IMR-90 (cell line): Measurements from ENCODE around the gene MEIKIN. TPM values are rescaled to one million over a fixed set of nuclear protein-coding genes. Genes with fewer than 3 reads are reported as not detected.

Experiments
- ATAC-seq: fragments of 200-7000 bp; cut with Tn5 transposase; 2 replicates; pipeline ENCODE4 v1.9.1; 2020; ENCODE audit warnings: low read depth, mild to moderate bottlenecking, moderate library complexity
- BruUV-seq: library from RNA; stranded (reverse); fragments of 400-500 nt; replicated peaks from 2 replicates; lab custom pipeline; 2021; lab: Mats Ljungman, UMichigan
- CTCF ChIA-PET: fragments of 300-600 bp; formaldehyde crosslinking; extraction: SDS; loops from one replicate; lab custom pipeline; 2021; ENCODE audit warnings: antibody characterized with exemption; lab: Yijun Ruan, JAX
- POLR2A ChIA-PET: fragments of 300-600 bp; sonication (Branson Sonifier 250); formaldehyde crosslinking; loops from one replicate; lab custom pipeline; 2022; ENCODE audit warnings: antibody characterized with exemption; ENCODE audit not compliant: unreplicated experiment; lab: Charles Lee
- DNase-seq: peaks from one replicate; pipeline ENCODE4 v3.0.0; 2013
- H2AFZ ChIP-seq: replicated peaks from 2 replicates; pipeline ENCODE3; 2013; ENCODE audit warnings: low read length, mild to moderate bottlenecking; ENCODE audit not compliant: poor library complexity
- H2AK5ac ChIP-seq: 2 replicates; pipeline ENCODE4 v1.6.1; 2013; ENCODE audit warnings: low read depth, low read length, inconsistent platforms
- H2AK9ac ChIP-seq: replicated peaks from 2 replicates; pipeline ENCODE3; 2013; ENCODE audit warnings: mild to moderate bottlenecking, low read depth, low read length, moderate library complexity; ENCODE audit not compliant: poor library complexity
- H2BK120ac ChIP-seq: 2 replicates; pipeline ENCODE4 v1.6.1; 2013; ENCODE audit warnings: low read depth, low read length, inconsistent platforms
- H2BK15ac ChIP-seq: 3 replicates; pipeline ENCODE4 v1.6.1; 2013; ENCODE audit warnings: low read depth, low read length, inconsistent platforms
- H2BK20ac ChIP-seq: 2 replicates; pipeline ENCODE4 v1.6.1; 2013; ENCODE audit warnings: low read depth, mild to moderate bottlenecking, inconsistent platforms, low read length, moderate library complexity
- H2BK5ac ChIP-seq: 2 replicates; pipeline ENCODE4 v1.6.1; 2013; ENCODE audit warnings: mild to moderate bottlenecking, low read depth, low read length, inconsistent platforms; ENCODE audit not compliant: poor library complexity, severe bottlenecking
- H3K14ac ChIP-seq: replicated peaks from 2 replicates; pipeline ENCODE4 v1.6.1; 2013; ENCODE audit warnings: low read depth, low read length, inconsistent platforms
- H3K18ac ChIP-seq: 2 replicates; pipeline ENCODE4 v1.6.1; 2013; ENCODE audit warnings: low read depth, low read length, control low read depth
- H3K23ac ChIP-seq: 2 replicates; pipeline ENCODE4 v1.6.1; 2013; ENCODE audit warnings: low read depth, low read length, inconsistent platforms
- H3K27ac ChIP-seq: 2 replicates; pipeline ENCODE4 v1.5.1; 2013; ENCODE audit warnings: mild to moderate bottlenecking, control low read depth, low read length; ENCODE audit not compliant: insufficient read depth
- H3K27me3 ChIP-seq: 2 replicates; pipeline ENCODE4 v1.6.1; 2013; ENCODE audit warnings: low read length; ENCODE audit not compliant: control insufficient read depth, insufficient read depth
- H3K36me3 ChIP-seq: 2 replicates; pipeline ENCODE4 v1.6.1; 2013; ENCODE audit warnings: low read length, mixed read lengths; ENCODE audit not compliant: control insufficient read depth, insufficient read depth
- H3K4ac ChIP-seq: 2 replicates; pipeline ENCODE4 v1.6.1; 2013; ENCODE audit warnings: low read depth, low read length, inconsistent platforms
- H3K4me1 ChIP-seq: 2 replicates; pipeline ENCODE4 v1.6.1; 2013; ENCODE audit warnings: low read length, mixed read lengths; ENCODE audit not compliant: control insufficient read depth, insufficient read depth
- H3K4me2 ChIP-seq: 2 replicates; pipeline ENCODE4 v1.6.1; 2013; ENCODE audit warnings: low read depth, mild to moderate bottlenecking, control low read depth, low read length, moderate library complexity
- H3K4me3 ChIP-seq: 2 replicates; pipeline ENCODE4 v1.5.1; 2013; ENCODE audit warnings: low read depth, mild to moderate bottlenecking, control low read depth, low read length, moderate library complexity; ENCODE audit not compliant: insufficient read depth
- H3K56ac ChIP-seq: 2 replicates; pipeline ENCODE4 v1.6.1; 2013; ENCODE audit warnings: low read length, inconsistent platforms; ENCODE audit not compliant: insufficient read depth; ENCODE audit errors: extremely low read depth
- H3K79me1 ChIP-seq, 2 experiments: 2 replicates each; pipeline ENCODE4 v1.6.1; 2013; ENCODE audit warnings: low read length in 2 of 2, inconsistent platforms in 1 of 2, low read depth in 1 of 2
- H3K9ac ChIP-seq: 2 replicates; pipeline ENCODE4 v1.6.1; 2013; ENCODE audit warnings: low read depth, low read length, control low read depth
- H3K9me1 ChIP-seq: 2 replicates; pipeline ENCODE4 v1.6.1; 2013; ENCODE audit warnings: low read length, inconsistent platforms; ENCODE audit not compliant: insufficient read depth
- H3K9me3 ChIP-seq: 2 replicates; pipeline ENCODE4 v1.6.1; 2013; ENCODE audit warnings: low read length; ENCODE audit not compliant: control insufficient read depth, insufficient read depth
- H4K20me1 ChIP-seq: 2 replicates; pipeline ENCODE4 v1.6.1; 2013; ENCODE audit warnings: low read length, inconsistent platforms; ENCODE audit not compliant: insufficient read depth
- H4K5ac ChIP-seq: 2 replicates; pipeline ENCODE4 v1.6.1; 2013; ENCODE audit warnings: mild to moderate bottlenecking, low read depth, low read length, control low read depth
- H4K8ac ChIP-seq, 2 experiments: 2 replicates each; pipeline ENCODE4 v1.6.1; 2013; ENCODE audit warnings: low read depth in 2 of 2, low read length in 2 of 2, control low read depth in 1 of 2, inconsistent platforms in 1 of 2
- H4K91ac ChIP-seq: 2 replicates; pipeline ENCODE4 v1.6.1; 2013; ENCODE audit warnings: low read depth, low read length, inconsistent platforms; ENCODE audit not compliant: insufficient read depth
- MAFK ChIP-seq: IDR thresholded peaks from 2 replicates; pipeline ENCODE4 v1.6.1; 2012; ENCODE audit warnings: low read depth, low read length, improper control_type of control experiment
- RFX5 ChIP-seq: IDR thresholded peaks from 2 replicates; pipeline ENCODE4 v1.8.0; 2012; ENCODE audit warnings: low read depth, mild to moderate bottlenecking, low read length, moderate library complexity
- WGBS, 2 experiments: methylation state at CpG; one replicate each; pipeline versions ENCODE4 v1.1.5 to v1.1.7; 2013; ENCODE audit warnings: missing lambda C conversion rate in 2 of 2; ENCODE audit not compliant: insufficient read length in 1 of 2; ENCODE audit errors: extremely low coverage in 2 of 2; 5-methylcytosine and 5-hydroxymethylcytosine counted together
- dilution Hi-C: fragments of 300-500 bp; cut with HindIII; formaldehyde crosslinking; loops from one replicate; pipeline ENCODE4 v1.14.3; 2018; ENCODE audit warnings: low sequenced_read_pairs; ENCODE audit not compliant: unreplicated experiment
- in situ Hi-C: fragments of 300-500 bp; cut with MboI; formaldehyde crosslinking; loops from 3 replicates; pipeline ENCODE4 v1.14.3; 2019; ENCODE audit warnings: low sequenced_read_pairs, inconsistent platforms, mixed read lengths
- intact Hi-C: fragments of 100-400 bp; cut with micrococcal nuclease; formaldehyde crosslinking; loops from 2 replicates; pipeline ENCODE4 v1.10.0; 2022
- polyA plus RNA-seq, 3 experiments: library from polyadenylated mRNA; depleted of rRNA; stranded (reverse); fragments of >200 nt; gene quantifications; 2 replicates each; pipeline ENCODE4 v1.2.3, GENCODE V29; 2012; ENCODE audit warnings: low replicate concordance in 1 of 3
- total RNA-seq: library from RNA; depleted of rRNA; stranded (reverse); fragments of >200 nt; gene quantifications from 2 replicates; pipeline ENCODE4 v1.2.3, GENCODE V29; 2012

MEIKIN gene
- total and polyA plus RNA-seq, 2 of the 4 experiments (the other 2 are of a cell fraction): not detected

- POLR2A ChIA-PET: no interaction called here
- no peak for TF ChIP-seq RFX5
- no peak for TF ChIP-seq MAFK
- peaks cover 78% of the 10 kb centered on the region for H4K20me1 ChIP-seq
These were observed 173.8 kb downstream of the MEIKIN start for GRCh38 chr5:131771692-131772091.

More at GRCh38 chr5:131771692-131772091, 173.8 kb downstream of the MEIKIN start:
- H4K5ac ChIP-seq: no peak overlapping the region
- no peak overlapping the region for H3K4me3 ChIP-seq
- H3K27me3 ChIP-seq: no peaks in the 10 kb centered on the region
- peaks cover 13 to 65% of the 10 kb centered on the region in 2 experiments for H3K79me1 ChIP-seq
- H3K9me3 ChIP-seq: no peaks in the 10 kb centered on the region
- H3K56ac ChIP-seq: no peak overlapping the region
- no peak overlapping the region for H2BK15ac ChIP-seq
- H4K91ac ChIP-seq: no peak overlapping the region
- dilution Hi-C loops: no loop called here
- DNase-seq: no peak
- peaks cover 3% of the 10 kb centered on the region; the same call in 1 of the 2 replicates for H3K9me1 ChIP-seq
- H2BK5ac ChIP-seq: no peak overlapping the region
- no peak overlapping the region for H4K8ac ChIP-seq
- in situ Hi-C loops: no loop called here
- no peak overlapping the region for H2BK20ac ChIP-seq
- H3K23ac ChIP-seq: no peak overlapping the region
- H3K4ac ChIP-seq: no peak overlapping the region
- no peak overlapping the region for H3K14ac ChIP-seq
- intact Hi-C loops: no loop called here
- WGBS, 2 experiments: 93% methylated on average over 2 of the region's 4 CpGs; no CpG with 5 or more reads in 1 of the 2 experiments
- BruUV-seq: no TSS peak
- no peak for ATAC-seq
- no peak overlapping the region for H3K4me2 ChIP-seq
- H3K4me1 ChIP-seq: peaks cover 3% of the 10 kb centered on the region; the same call in 1 of the 2 replicates
- no peak overlapping the region for H3K27ac ChIP-seq
- H2AK9ac ChIP-seq: no peak overlapping the region
- H2AK5ac ChIP-seq: no peak overlapping the region
- no peak overlapping the region for H3K9ac ChIP-seq
- H3K18ac ChIP-seq: no peak overlapping the region
- H2BK120ac ChIP-seq: no peak overlapping the region
- no peak overlapping the region for H2AFZ ChIP-seq
- H3K36me3 ChIP-seq: no peaks in the 10 kb centered on the region
- CTCF ChIA-PET: no interaction called here
